HG03342 (cell line): Measurements from ENCODE around the gene GADL1.

Source experiments
- ATAC-seq: cut with Tn5 transposase; IDR thresholded peaks from one replicate; pipeline ENCODE4 v1.9.1; 2021; ENCODE audit warnings: mild to moderate bottlenecking, moderate library complexity; ENCODE audit not compliant: unreplicated experiment

GADL1 gene

DNA sequence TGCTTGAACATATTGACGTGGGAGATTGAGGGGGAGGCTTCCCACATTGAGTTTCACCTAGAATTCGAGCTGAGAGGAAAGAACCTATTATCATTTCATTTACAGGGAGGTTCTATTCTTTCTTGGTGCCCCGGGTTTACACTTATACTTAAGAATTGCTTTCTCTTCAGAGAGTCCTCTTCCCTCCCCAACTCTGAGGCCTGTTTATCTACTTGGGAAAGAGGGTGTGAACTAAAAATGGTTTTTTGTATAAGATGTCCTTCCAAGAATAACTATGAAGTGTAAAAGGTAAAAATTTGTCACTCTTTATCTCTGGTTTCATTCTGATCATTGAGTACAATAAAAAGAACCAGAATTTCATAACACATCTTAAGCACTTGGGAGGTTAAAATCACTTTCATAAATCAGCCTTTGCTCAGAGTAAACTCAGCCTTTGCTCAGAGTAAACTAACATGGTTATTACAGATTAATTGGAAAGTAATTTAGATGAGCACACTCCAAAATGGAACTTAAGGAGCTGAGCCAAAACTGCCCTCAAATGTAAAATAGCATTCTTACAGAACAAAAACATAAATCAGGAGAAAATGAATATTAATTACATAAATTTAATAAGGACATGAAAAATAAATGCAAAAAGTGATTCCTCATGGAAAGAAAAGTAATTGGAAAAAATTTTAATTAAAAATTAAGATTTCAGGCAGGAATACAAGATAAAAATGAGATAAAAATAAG lies 75.2 kb downstream of the GADL1 start:
- ATAC-seq: no peak

GRCh38 chr3:30813734-30814133 lies 80.7 kb downstream of the GADL1 start:
- ATAC-seq: no peak

- ATAC-seq: no peak
These were observed 83.2 kb downstream of the GADL1 start for GRCh38 chr3:30811151-30811795.

GRCh38 chr3:30810625-30811024 lies 83.8 kb downstream of the GADL1 start:
- ATAC-seq: no peak

- ATAC-seq: no peak
These were observed 88.8 kb downstream of the GADL1 start for GRCh38 chr3:30805695-30806094.

DNA sequence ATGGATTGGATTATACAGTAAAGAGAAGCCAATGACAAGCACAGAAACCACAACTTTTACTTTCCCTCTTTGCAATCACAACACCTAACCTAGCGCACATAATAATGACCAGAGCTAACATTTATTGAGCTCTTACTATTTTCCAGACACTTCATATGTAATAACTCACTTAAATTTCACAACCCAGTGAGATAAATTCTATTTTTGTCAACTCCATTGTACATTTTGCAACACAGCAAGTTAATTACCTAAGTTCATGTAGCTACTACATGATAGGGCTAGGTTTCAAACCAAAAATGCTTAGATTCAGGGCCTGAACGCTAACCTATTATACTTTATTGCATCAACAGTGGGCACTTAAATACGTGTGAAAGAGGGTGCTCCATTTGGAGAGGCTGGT lies 89.5 kb downstream of the GADL1 start:
- no peak for ATAC-seq

GRCh38 chr3:30795176-30795575 lies 99.3 kb downstream of the GADL1 start:
- no peak for ATAC-seq

- ATAC-seq: no peak
These were observed 100.7 kb downstream of the GADL1 start for GRCh38 chr3:30793740-30794139.

DNA sequence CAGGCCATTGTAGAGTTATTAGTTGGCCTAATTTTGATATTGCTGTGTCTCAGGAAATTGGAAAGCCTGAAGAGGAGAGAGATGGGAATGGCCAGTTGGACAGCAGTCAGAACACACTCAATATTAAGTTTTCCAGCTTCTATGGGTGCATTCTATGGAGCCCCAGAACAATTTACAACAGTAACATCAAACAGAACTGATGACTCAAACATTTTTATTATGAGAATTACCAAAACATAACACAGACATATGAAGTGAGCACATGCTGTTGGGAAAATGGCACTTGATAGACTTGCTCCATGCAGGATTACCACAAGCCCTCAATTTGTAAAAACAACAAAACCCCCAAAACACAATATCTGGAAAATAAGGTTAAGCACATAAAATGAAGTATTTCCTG lies 104.3 kb downstream of the GADL1 start:
- no peak for ATAC-seq

DNA sequence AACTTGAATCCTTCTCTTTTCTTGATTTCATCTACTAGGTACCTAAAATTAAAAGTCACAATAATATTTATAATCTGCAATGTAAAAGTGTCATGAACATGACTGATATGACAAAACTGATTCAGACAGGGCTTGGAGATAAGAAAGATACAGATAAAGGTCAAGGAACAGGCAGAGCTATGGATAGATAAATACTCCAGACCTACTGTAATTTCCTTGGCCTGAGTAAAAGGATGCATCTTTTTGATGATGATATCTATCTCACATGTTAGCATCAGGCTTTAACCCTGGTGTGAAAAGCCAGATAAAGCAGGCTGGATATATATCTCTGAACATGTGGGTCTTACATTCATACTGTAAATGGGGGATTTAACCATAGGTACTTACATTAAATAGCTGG lies 108.1 kb downstream of the GADL1 start:
- ATAC-seq: no peak

DNA sequence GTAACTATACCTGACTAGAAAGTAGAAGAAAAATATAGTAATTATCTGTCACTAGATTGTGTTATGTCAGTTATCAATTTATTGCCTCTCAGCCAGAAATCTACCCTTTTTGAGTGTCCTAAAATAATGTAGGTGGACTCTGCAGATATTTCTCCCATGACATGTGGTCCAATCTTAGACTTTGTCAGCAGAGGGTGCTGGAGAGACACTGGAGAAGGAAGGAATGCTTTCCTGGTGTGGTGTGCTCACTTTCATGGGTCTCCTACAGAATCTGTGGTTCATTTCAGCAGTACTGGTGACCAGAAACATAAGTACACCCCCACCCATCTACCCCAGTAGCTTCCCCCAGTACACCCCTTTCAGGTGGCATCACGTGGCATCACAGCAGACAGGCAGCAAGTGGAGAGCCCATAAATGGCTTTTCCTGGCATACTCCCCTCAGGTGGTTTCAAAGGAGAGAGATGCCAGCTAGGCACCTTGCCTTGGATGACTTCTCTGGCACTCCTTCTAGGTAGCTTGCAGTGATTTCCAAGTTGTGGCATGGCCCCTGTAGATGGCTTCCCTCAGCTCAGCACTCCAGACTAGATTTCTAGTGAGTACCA lies 114.7 kb downstream of the GADL1 start:
- ATAC-seq: no peak

- ATAC-seq: no peak
These were observed 115.5 kb downstream of the GADL1 start for GRCh38 chr3:30778933-30779332.

- no peak for ATAC-seq
These were observed 116.9 kb downstream of the GADL1 start for GRCh38 chr3:30777426-30778113.

DNA sequence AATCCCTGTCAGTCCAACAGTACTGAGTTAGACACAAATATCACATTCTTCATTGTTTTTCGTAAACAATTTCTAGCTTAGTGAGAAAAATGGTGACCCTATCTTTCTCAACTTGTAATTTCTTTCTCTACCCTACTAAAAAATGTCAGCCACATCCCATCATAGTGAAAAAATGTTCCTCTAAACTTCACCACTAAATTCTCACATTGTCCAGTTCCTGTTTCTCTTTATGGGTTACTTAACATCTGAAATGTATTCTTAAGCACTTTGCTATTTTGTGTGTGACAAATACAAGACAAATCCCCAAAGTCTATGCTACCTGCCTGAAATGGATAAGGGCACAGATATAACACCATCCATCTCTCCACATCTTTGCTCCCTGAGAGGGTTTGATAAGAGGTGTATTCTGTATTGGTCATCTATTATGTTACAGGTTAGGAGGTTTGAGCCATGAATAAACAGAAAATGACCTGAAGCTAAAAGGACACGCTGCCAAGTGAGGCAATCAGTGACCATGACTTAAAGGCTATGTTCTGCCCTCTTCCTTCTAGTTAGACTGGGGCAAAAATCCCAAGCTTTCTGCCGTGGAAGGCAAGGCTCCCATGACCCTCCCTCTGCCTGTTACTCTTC lies 118.2 kb downstream of the GADL1 start:
- ATAC-seq: no peak

DNA sequence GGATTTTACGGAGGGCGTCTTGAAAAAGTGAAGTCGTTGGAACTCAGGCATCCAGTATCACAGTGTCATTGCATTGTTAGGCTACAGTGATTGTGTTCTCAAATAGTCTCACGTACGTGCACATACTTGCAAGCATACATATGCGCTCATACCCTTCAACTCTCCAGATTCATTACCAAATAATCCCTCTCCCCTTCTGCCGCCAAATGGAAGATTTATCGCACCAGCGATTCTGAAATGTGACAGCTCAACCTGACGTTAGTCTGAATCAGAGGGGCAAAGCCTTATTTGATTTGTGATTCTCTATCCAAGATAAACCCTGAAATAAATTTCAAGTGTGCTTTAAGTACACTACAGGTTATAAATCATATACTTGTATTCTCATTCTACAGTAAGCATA lies 119.4 kb downstream of the GADL1 start:
- ATAC-seq: no peak

GRCh38 chr3:30774062-30774461 lies 120.4 kb downstream of the GADL1 start:
- no peak for ATAC-seq

GRCh38 chr3:30770387-30770786 lies 124.1 kb downstream of the GADL1 start:
- no peak for ATAC-seq

DNA sequence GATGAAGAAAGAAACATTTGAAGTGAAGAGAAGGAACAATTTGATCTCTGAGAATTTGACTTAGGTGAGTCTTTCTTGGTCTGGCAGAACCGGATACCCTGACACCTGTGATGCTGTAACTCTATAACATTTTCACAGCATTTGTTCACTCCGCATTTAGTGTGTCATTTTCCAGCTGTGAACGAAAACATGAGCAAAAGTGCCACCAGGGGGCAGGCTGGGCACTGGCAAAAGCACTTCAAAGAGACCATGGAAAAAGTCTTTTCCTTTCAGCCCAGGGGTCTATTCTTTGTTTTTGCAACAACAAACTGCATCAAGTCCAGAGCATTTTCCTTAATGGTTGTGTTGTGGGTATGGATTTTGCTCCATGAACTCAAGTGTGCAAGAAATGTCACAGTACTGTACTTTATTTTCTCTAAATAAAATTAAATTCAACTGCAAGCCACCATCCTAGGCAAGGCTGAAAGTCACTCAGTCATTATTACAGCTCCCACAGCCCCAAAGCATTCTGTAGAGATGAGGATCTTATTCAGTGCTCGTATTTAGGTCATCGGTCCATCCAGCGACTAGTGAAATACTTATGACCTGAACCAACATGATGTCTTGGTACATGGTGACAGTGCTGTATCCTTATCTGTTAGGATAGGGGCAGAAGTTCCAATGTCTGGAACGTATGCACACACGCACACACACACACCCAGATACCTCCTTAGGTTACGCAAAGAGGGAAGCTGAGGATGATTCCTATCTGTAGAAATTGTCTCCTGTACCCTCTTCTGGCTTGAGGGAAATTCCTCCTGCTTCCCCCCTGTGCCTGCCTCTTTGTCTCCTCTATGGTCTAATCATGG lies 125.5 kb downstream of the GADL1 start:
- peak; percentile 67 for ATAC-seq

DNA sequence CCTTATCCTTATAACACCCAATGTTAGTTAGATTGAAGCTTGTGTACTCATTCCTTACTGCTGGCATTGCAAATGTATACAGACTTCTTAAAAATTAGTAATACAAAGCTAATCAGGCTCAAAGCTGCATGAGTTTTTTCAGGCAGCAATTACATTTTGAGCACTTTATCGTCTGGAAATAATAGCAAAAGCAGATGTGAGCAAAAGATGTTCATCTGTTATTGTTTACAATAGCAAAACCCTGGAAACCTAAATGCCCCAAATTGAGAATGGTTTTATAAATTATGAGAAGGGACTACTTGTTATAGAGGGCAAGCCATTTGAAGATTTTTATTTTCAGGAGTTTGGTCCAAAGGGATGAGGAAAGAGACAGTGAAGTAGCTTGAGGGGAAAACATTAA lies 126.4 kb downstream of the GADL1 start:
- no peak for ATAC-seq

DNA sequence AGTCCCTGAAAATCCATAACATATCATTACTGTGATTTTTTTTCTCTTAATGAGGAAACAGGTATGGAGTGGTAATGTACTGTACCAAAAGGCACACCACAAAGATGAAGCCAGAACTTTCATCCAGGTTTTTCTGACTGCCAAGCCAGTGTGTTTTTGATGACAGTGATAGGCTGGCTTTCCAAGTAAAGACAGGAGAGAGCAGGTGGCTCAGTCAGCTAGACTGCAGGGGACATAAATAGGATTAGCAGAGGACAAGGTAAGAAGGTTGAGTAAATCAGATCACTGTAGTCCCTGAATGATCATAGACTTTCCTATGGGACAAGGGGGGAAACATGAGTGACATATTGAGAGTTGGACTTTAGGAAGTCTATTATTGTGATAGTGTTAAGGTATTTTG lies 127.9 kb downstream of the GADL1 start:
- no peak for ATAC-seq
